HCT116 (cell line): ENCODE results near the gene PHF14.

Experiments
- CTCF ChIP-seq, 3 experiments: fragments of 200-600 bp in 1 of 3; sonication (generic) in 1 of 3; IDR thresholded peaks in 2 of 3; conservative IDR thresholded peaks in 1 of 3; 2 replicates each; pipeline ENCODE4 v1.5.1; 2012 to 2017; ENCODE audit warnings: low read depth in 2 of 3, low read length in 2 of 3, antibody characterized with exemption in 1 of 3, borderline replicate concordance in 1 of 3, control low read depth in 1 of 3, mild to moderate bottlenecking in 1 of 3, mixed read lengths in 1 of 3, mixed run types in 1 of 3, moderate library complexity in 1 of 3; ENCODE audit not compliant: insufficient read depth in 1 of 3
- EZH2phosphoT487 ChIP-seq: fragments of 200-600 bp; IDR thresholded peaks from 2 replicates; pipeline ENCODE4 v1.6.1; 2018; ENCODE audit warnings: antibody characterized with exemption, borderline replicate concordance
- FOSL1 ChIP-seq: IDR thresholded peaks from 2 replicates; pipeline ENCODE4 v1.6.1; 2012; ENCODE audit warnings: low read depth
- REST ChIP-seq: IDR thresholded peaks from 2 replicates; pipeline ENCODE4 v1.6.1; 2012; ENCODE audit warnings: low read depth

DNA sequence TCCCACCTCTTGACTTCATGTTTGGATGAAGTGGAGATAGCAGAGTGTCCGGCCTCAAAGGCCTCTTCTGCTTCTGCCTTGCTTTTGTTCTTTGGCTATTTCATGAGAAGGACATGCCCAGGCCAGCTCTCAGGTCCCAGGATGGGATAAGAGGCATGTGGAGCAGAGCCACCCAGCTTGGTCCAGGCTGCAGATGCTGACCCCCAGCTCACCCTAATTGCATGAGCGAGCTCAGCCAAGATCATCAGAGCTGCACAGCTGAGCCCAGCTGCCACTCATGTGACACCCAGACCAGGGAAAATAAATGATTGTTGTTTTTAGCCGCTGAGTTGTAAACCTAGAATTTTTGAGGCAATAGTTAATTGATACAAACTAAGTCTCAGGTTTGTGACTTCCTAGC, 230.0 kb downstream of the PHF14 start:
- no peak for TF ChIP-seq CTCF (IDR thresholded peaks at IDR 0.05 in 2 of 3, conservative IDR thresholded peaks at IDR 0.05 in 1 of 3; ENCODE audit: borderline replicate concordance in 1 of 3, insufficient read depth in 1 of 3, low read depth in 2 of 3, low read length in 2 of 3)
- no peak for TF ChIP-seq EZH2phosphoT487
- no peak for TF ChIP-seq FOSL1
- TF ChIP-seq REST: no peak
